GM18498 (cell line): Measurements from ENCODE around the gene CACNB1.
A peak's percentile ranks its signal among the peaks of the same experiment; 100 is the strongest.

Experiments used
- ATAC-seq: cut with Tn5 transposase; IDR thresholded peaks from one replicate; pipeline ENCODE4 v1.9.1; 2021; ENCODE audit warnings: mild to moderate bottlenecking, moderate library complexity; ENCODE audit not compliant: unreplicated experiment

CACNB1 gene

GRCh38 chr17:39204245-39204644, 6.8 kb upstream of the CACNB1 start:
- ATAC-seq: no peak

GRCh38 chr17:39200957-39201510, 3.6 kb upstream of the CACNB1 start:
- no peak for ATAC-seq

- peak; percentile 74 for ATAC-seq
These were observed 2.8 kb upstream of the CACNB1 start, which contains the start of gene RPL19 for GRCh38 chr17:39200070-39200879. RPL19 (plus strand) TSS chr17:39200283; CDS start chr17:39200345, 62 bp downstream.

GRCh38 chr17:39199820-39200069, 2.3 kb upstream of the CACNB1 start:
- ATAC-seq: peak; percentile 67

- ATAC-seq: no peak
These were observed 707 bp upstream of the CACNB1 start for GRCh38 chr17:39198186-39198566.

GRCh38 chr17:39196808-39197291, 619 bp downstream of the CACNB1 start:
- no peak for ATAC-seq

- ATAC-seq: no peak
These were observed 1.1 kb downstream of the CACNB1 start for GRCh38 chr17:39196241-39196807.

- ATAC-seq: no peak
These were observed 1.8 kb downstream of the CACNB1 start for GRCh38 chr17:39195568-39196160.

GRCh38 chr17:39194985-39195524, 2.4 kb downstream of the CACNB1 start:
- ATAC-seq: no peak

GRCh38 chr17:39194089-39194984, 3.1 kb downstream of the CACNB1 start:
- ATAC-seq: no peak

- ATAC-seq: no peak
These were observed 4.1 kb downstream of the CACNB1 start for GRCh38 chr17:39193346-39193745.

GRCh38 chr17:39192901-39193300, 4.6 kb downstream of the CACNB1 start:
- no peak for ATAC-seq

GRCh38 chr17:39191750-39192510, 5.5 kb downstream of the CACNB1 start:
- no peak for ATAC-seq

GRCh38 chr17:39187152-39187830, 10.2 kb downstream of the CACNB1 start:
- ATAC-seq: no peak

GRCh38 chr17:39186481-39187002, 10.9 kb downstream of the CACNB1 start:
- ATAC-seq: no peak

GRCh38 chr17:39183720-39184119, 13.7 kb downstream of the CACNB1 start:
- ATAC-seq: no peak

- no peak for ATAC-seq
These were observed 14.4 kb downstream of the CACNB1 start for GRCh38 chr17:39183045-39183444.

- ATAC-seq: no peak
These were observed 16.2 kb downstream of the CACNB1 start for GRCh38 chr17:39181303-39181702.

- ATAC-seq: no peak
These were observed 18.9 kb downstream of the CACNB1 start for GRCh38 chr17:39178536-39178935.
